Measurements from ENCODE around the gene CPB2.

GRCh38 chr13:46124967-46125933 lies 20.4 kb upstream of the CPB2 start:
- no peak for TF ChIP-seq CTCF (IDR thresholded peaks at IDR 0.05)
- TF ChIP-seq POLR2A (IDR thresholded peaks at IDR 0.05): no peak

Measured in vagina (tissue), 2 donors.